HepG2 (cell line): ENCODE measurements around the gene ODAD4. TPM values are rescaled to one million over a fixed set of nuclear protein-coding genes. Genes with fewer than 3 reads are reported as not detected.

Experiments used
- ARHGAP35 ChIP-seq: sonication (generic); formaldehyde crosslinking; IDR thresholded peaks from 2 replicates; pipeline ENCODE4 v1.9.0; 2022; ENCODE audit warnings: mild to moderate bottlenecking, inconsistent platforms, moderate library complexity, missing genetic modification reagents, borderline replicate concordance
- BHLHE40 ChIP-seq: IDR thresholded peaks from 2 replicates; pipeline ENCODE4 v1.6.1; 2011; ENCODE audit warnings: low read length, improper control_type of control experiment
- CBX5 ChIP-seq: sonication (generic); formaldehyde crosslinking; IDR thresholded peaks from 2 replicates; pipeline ENCODE4 v1.4.0; 2020; ENCODE audit warnings: missing genetic modification reagents, borderline replicate concordance
- HDAC1 ChIP-seq: sonication (generic); formaldehyde crosslinking; IDR thresholded peaks from 2 replicates; pipeline ENCODE4 v1.5.1; 2020; ENCODE audit warnings: mild to moderate bottlenecking, missing genetic modification reagents
- KDM5A ChIP-seq: fragments of 200-600 bp; sonication (generic); IDR thresholded peaks from 2 replicates; pipeline ENCODE4 v1.7.0; 2018; ENCODE audit warnings: antibody characterized with exemption, mild to moderate bottlenecking, low read length, borderline replicate concordance
- MNT ChIP-seq: fragments of 450-650 bp; IDR thresholded peaks from 2 replicates; pipeline ENCODE4 v1.6.1; 2016
- POLR2G ChIP-seq: fragments of 200-400 bp; formaldehyde crosslinking; IDR thresholded peaks from 2 replicates; pipeline ENCODE4 v1.6.1; 2018; ENCODE audit warnings: mild to moderate bottlenecking, low read depth, low read length, moderate library complexity
- RBFOX2 ChIP-seq: fragments of 200-400 bp; formaldehyde crosslinking; IDR thresholded peaks from 2 replicates; pipeline ENCODE4 v1.6.1; 2017; ENCODE audit warnings: low read depth, mild to moderate bottlenecking, low read length
- SMAD9 ChIP-seq: sonication (generic); formaldehyde crosslinking; IDR thresholded peaks from 2 replicates; pipeline ENCODE4 v1.5.1; 2020; ENCODE audit warnings: mild to moderate bottlenecking, missing genetic modification reagents
- SP1 ChIP-seq, 2 experiments: fragments of 450-650 bp in 1 of 2; sonication (generic) in 1 of 2; formaldehyde crosslinking in 1 of 2; IDR thresholded peaks; 2 replicates each; pipeline versions ENCODE4 v1.4.0 to v1.6.1; 2016 to 2020; ENCODE audit warnings: missing genetic modification reagents in 1 of 2
- THAP11 ChIP-seq: IDR thresholded peaks from 2 replicates; pipeline ENCODE4 v1.6.1; 2016; ENCODE audit warnings: missing biosample characterization, missing genetic modification reagents
- TIGD3 ChIP-seq: sonication (generic); formaldehyde crosslinking; IDR thresholded peaks from 2 replicates; pipeline ENCODE4 v1.5.1; 2020; ENCODE audit warnings: mild to moderate bottlenecking, missing genetic modification reagents, borderline replicate concordance
- WIZ ChIP-seq: sonication (generic); formaldehyde crosslinking; IDR thresholded peaks from 2 replicates; pipeline ENCODE4 v1.5.1; 2020; ENCODE audit warnings: mild to moderate bottlenecking, missing genetic modification reagents
- ZMAT3 ChIP-seq: sonication (generic); formaldehyde crosslinking; conservative IDR thresholded peaks from 2 replicates; pipeline ENCODE4 v1.7.0; 2021; ENCODE audit warnings: missing genetic modification reagents
- ZNF124 ChIP-seq: sonication (generic); formaldehyde crosslinking; IDR thresholded peaks from 2 replicates; pipeline ENCODE4 v1.4.0; 2020; ENCODE audit warnings: missing genetic modification reagents
- ZNF138 ChIP-seq: sonication (generic); formaldehyde crosslinking; IDR thresholded peaks from 2 replicates; pipeline ENCODE4 v1.5.0; 2020; ENCODE audit warnings: mild to moderate bottlenecking, low read depth, missing genetic modification reagents
- ZNF33B ChIP-seq: sonication (generic); formaldehyde crosslinking; IDR thresholded peaks from 2 replicates; pipeline ENCODE4 v1.5.1; 2020; ENCODE audit warnings: mild to moderate bottlenecking, missing genetic modification reagents
- ZNF543 ChIP-seq: sonication (generic); formaldehyde crosslinking; IDR thresholded peaks from 2 replicates; pipeline ENCODE4 v1.4.0; 2020; ENCODE audit warnings: mild to moderate bottlenecking, missing genetic modification reagents
- ZNF737 ChIP-seq: sonication (generic); formaldehyde crosslinking; IDR thresholded peaks from 2 replicates; pipeline ENCODE4 v1.5.0; 2020; ENCODE audit warnings: missing genetic modification reagents, mild to moderate bottlenecking, borderline replicate concordance
- polyA plus RNA-seq, 8 experiments: library from polyadenylated mRNA; depleted of rRNA in 3 of 8; stranded (reverse) in 7 of 8; unstranded in 1 of 8; fragments of >200 nt; fragmentation: Illumina TruSeq in 4 of 8; extraction: Trizol in 4 of 8; gene quantifications; 2 replicates each; pipeline versions ENCODE4 v1.2.1 to v1.2.3, GENCODE V29; 2011 to 2016; ENCODE audit warnings: low read depth in 4 of 8, missing spikeins in 1 of 8, mixed read lengths in 1 of 8; ENCODE audit not compliant: insufficient read depth in 1 of 8
- total RNA-seq, 5 experiments: library from RNA; depleted of rRNA; stranded (reverse); fragments of >200 nt; fragmentation: Illumina TruSeq; extraction: Trizol; gene quantifications; 2 replicates each; pipeline ENCODE4 v1.2.3, GENCODE V29; 2016; ENCODE audit warnings: low read depth in 1 of 5
- TF ChIP-seq, protein P1 (sequence below): sonication (generic); formaldehyde crosslinking; IDR thresholded peaks from 2 replicates; pipeline ENCODE4 v1.9.0; 2021; ENCODE audit warnings: missing genetic modification reagents, mild to moderate bottlenecking, borderline replicate concordance

Gene ODAD4
- total and polyA plus RNA-seq, 2 of the 13 experiments (the other 11 are each of a cell fraction or from before 2014, with no cell fraction given), result 0.48 to 0.53 TPM

DNA sequence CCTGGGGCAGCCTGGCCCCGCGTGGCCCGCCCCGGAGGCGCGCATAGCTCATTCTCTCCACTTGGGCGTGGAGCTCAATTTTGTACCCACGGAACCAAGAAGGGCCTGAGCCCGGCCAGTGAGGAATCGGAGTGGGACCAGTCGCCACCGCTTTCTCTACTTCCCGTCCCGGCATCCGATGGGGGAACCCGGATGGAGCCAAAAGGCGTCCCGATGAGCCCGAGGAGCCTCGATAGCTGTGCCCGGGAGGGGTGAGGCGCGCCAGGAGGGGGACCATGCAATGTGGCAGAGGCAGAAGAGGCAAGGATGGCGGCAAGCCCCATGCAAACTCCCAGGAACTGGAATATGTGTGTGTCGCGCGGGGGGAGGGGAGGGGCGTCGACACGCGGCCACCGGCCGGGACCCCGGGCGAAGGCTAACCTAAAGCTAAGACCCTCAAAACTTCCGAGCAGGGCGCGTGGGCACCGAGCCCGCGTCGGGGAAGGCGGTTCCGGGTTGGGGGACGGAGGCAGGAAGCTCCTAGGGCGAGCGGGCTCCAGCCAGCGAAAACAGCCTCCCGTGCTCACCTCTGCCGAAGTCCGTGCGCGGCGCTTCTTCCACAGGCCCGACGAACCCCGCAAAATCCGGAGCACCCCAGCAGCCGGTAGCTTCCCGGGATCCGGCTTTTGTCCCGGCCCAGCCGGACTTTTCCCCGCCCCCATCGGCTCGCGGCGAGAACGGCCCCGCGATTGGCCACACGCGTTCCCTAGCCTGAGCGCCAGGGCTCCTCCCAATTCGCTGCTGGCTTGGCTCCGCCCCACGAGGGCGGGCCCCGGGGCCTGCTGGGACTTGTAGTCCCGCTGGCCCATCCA, 11.9 kb upstream of the ODAD4 start, which contains the start of gene ACLY (continued):
- TF ChIP-seq, protein P1, sequence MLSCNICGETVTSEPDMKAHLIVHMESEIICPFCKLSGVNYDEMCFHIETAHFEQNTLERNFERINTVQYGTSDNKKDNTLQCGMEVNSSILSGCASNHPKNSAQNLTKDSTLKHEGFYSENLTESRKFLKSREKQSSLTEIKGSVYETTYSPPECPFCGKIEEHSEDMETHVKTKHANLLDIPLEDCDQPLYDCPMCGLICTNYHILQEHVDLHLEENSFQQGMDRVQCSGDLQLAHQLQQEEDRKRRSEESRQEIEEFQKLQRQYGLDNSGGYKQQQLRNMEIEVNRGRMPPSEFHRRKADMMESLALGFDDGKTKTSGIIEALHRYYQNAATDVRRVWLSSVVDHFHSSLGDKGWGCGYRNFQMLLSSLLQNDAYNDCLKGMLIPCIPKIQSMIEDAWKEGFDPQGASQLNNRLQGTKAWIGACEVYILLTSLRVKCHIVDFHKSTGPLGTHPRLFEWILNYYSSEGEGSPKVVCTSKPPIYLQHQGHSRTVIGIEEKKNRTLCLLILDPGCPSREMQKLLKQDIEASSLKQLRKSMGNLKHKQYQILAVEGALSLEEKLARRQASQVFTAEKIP (CRISPR knock-in tag), result 0 out of 2 replicates have a peak, but pooled peaks have one; percentile 25
- TF ChIP-seq SMAD9 (CRISPR knock-in tag) (0 out of 2 replicates have a peak, but pooled peaks have one; percentile 43), MNT (peak; percentile 58; the same call in 1 of the 2 replicates), ARHGAP35 (CRISPR knock-in tag) (no peak; the same call in 1 of the 2 replicates), ZNF138 (CRISPR knock-in tag) (no peak), THAP11 (CRISPR knock-in tag) (peak; percentile 98), POLR2G (peak; percentile 94), SP1 (IDR thresholded peaks at IDR 0.05) (peak; percentile 35; the same call in 1 of the 2 replicates), SP1 (CRISPR knock-in tag; IDR thresholded peaks at IDR 0.05) (peak; percentile 99), KDM5A (peak; percentile 55), ZNF543 (peak; percentile 26; the same call in 1 of the 2 replicates), ZNF33B (CRISPR knock-in tag) (peak; percentile 60), CBX5 (CRISPR knock-in tag) (0 out of 2 replicates have a peak, but pooled peaks have one; percentile 16), BHLHE40 (no peak), HDAC1 (CRISPR knock-in tag) (peak; percentile 67), ZNF124 (0 out of 2 replicates have a peak, but pooled peaks have one; percentile 2), ZMAT3 (CRISPR knock-in tag) (peak; percentile 91), RBFOX2 (peak; percentile 92), TIGD3 (CRISPR knock-in tag) (peak; percentile 34; the same call in 1 of the 2 replicates), ZNF737 (peak; percentile 81; the same call in 1 of the 2 replicates), WIZ (CRISPR knock-in tag) (no peak; the same call in none of the 2 replicates)
